ENCODE measurements around the gene JAML.

JAML gene

GRCh38 chr11:118174006-118174567 lies 50.7 kb downstream of the JAML start:
- POLR2A ChIA-PET = no interaction called here

GRCh38 chr11:118172356-118172755 lies 52.5 kb downstream of the JAML start:
- TF ChIP-seq CTCF (IDR thresholded peaks at IDR 0.05; ENCODE audit: control extremely low read depth, extremely low read depth, low read depth, missing control alignments) = no peak
- ChIA-PET POLR2A (no interaction called here), CTCF (interaction anchor here (0.6 to 4.5 kb wide), 38 partner anchors 8 to 428 kb away, joined by 3 to 83 read pairs (median 5); partner anchors contain the start of genes CD3D and SCN4B)

More at GRCh38 chr11:118174006-118174567, 50.7 kb downstream of the JAML start:
- CTCF ChIA-PET = interaction anchor here (1.4 to 4.5 kb wide), 5 partner anchors 11 to 516 kb away, joined by 3 to 83 read pairs (median 5); no protein-coding TSS in a partner anchor
- DNase-seq (ENCODE audit: extremely low spot score) = no peak
- no peak for TF ChIP-seq CTCF (IDR thresholded peaks at IDR 0.05; ENCODE audit: control extremely low read depth, extremely low read depth, low read depth, missing control alignments)

GRCh38 chr11:118171269-118172062 lies 53.3 kb downstream of the JAML start:
- DNase-seq (ENCODE audit: extremely low spot score) = peak; percentile 88
- peak; percentile 93 for TF ChIP-seq CTCF (IDR thresholded peaks at IDR 0.05; ENCODE audit: control extremely low read depth, extremely low read depth, low read depth, missing control alignments)
- POLR2A ChIA-PET = no interaction called here
- CTCF ChIA-PET = interaction anchor here (0.6 to 4.5 kb wide), 52 partner anchors 8 to 429 kb away, joined by 3 to 83 read pairs (median 5); partner anchors contain the start of genes CD3D, MPZL3 and SCN4B

More at GRCh38 chr11:118172356-118172755, 52.5 kb downstream of the JAML start:
- no peak for DNase-seq (ENCODE audit: extremely low spot score)

GRCh38 chr11:118170882-118171268 lies 53.9 kb downstream of the JAML start:
- CTCF ChIA-PET = interaction anchor here (0.7 to 4.5 kb wide), 41 partner anchors 10 to 387 kb away, joined by 3 to 83 read pairs (median 5); partner anchors contain the start of gene MPZL3

GRCh38 chr11:118170231-118170630 lies 54.6 kb downstream of the JAML start:
- no peak for DNase-seq (ENCODE audit: extremely low spot score)
- no peak for TF ChIP-seq CTCF (IDR thresholded peaks at IDR 0.05; ENCODE audit: control extremely low read depth, extremely low read depth, low read depth, missing control alignments)
- ChIA-PET POLR2A (no interaction called here), CTCF (interaction anchor here (0.8 to 4.5 kb wide), 11 partner anchors 11 to 363 kb away, joined by 3 to 83 read pairs (median 11); no protein-coding TSS in a partner anchor)

More at GRCh38 chr11:118170882-118171268, 53.9 kb downstream of the JAML start:
- no peak for TF ChIP-seq CTCF (IDR thresholded peaks at IDR 0.05; ENCODE audit: control extremely low read depth, extremely low read depth, low read depth, missing control alignments)
- no peak for DNase-seq (ENCODE audit: extremely low spot score)
- POLR2A ChIA-PET = no interaction called here

All from GM10248 (cell line).